HPDE6-E6E7 (cell line): ENCODE measurements around the gene TRAPPC11.
"Not testable (repeated sequence)": the region's sequence is repeated elsewhere in the genome, so short reads cannot be mapped to it uniquely, and the experiment has no call there.

ENCODE experiments used
- DNase-seq: peaks from one replicate; pipeline ENCODE4 v3.0.0; 2011; ENCODE audit warnings: missing footprints; ENCODE audit errors: extremely low spot score

TRAPPC11 gene

DNA sequence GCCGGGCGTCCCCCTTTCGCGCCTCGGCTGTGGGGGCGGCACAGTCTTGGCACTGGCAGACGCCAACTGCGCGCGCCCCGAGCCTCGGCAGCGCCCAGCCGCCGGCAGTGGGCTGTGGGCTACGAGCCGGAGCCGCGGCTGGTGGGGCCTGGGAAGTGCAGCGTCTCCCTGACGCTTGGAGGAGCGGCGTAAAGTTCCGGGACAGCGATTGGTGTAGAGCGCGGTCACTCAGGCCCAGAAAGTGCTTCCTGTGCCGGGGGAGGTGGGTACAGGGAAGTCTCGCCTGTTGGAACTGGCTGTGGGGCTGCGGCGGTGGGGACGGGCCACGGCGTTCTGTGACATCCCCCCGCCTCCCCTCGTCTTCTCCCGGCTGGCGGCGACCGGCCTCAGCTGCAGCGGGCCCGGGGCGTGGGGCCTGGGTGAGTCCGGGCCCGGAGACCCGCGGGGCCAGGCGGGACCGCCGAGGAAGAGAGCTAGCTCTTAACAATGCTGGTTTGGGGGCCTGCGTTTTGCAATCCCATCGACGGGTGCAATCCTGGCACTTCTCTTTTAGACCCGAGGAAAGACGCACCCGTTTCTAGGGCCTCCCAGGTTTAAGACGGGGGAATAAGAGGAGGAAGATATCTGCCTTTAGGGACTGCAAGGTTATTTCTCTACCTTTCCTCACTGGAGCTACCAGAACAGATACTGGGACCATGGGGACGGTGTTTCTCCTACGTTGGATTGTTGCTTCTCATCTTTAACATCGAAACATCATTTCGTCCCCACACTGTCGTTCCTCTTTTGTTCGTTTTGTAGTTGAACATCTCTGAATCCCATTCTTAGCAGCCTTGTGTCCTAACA lies at the start of gene TRAPPC11, which contains the start of gene RWDD4:
Gene TRAPPC11, plus strand, starts transcription at position 265 of the 843 bp plus-strand sequence. CDS start 4,575 bp downstream, outside the sequence.
Gene RWDD4, minus strand, starts transcription at position 157 of the 843 bp plus-strand sequence. CDS start 233 bp downstream, outside the sequence.
- DNase-seq, result peak; percentile 96

DNA sequence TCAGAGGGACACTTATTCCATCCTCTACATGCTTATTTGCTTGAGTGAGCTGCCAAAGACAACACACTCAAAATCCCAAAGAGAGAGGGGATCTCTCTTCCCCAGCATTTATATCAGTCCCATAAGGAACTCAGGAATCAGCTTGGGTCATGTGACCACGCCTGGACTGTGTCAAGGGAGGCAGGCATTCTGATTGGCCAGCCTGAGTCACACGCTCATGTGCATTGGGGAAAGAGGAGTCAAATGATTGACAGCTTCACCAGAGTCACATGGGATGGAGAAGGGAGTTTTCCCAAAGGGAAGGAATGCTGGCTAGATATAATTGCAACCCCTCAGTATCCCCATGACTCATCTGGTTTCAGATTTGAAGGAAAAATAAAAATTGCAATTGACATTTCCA lies 49.1 kb upstream of the TRAPPC11 start:
- no peak for DNase-seq

DNA sequence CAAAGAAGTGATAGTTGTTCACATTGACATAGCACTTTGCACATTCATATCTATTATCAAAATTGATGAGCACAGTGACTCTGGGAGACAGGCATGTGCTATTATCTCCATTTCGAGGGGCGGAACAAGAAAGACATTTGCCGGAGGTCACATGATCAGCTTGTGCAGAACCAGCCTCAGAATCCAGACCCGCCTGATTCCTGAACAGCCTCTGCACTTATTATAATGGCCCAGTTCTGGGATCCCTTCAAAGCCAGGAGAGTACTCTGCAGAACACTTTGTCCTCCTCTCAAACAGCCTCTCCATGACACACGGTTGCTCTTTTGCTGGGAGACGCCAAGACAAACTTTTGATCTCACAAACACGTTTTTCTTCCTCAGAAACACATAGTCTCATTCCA lies 48.5 kb upstream of the TRAPPC11 start:
- DNase-seq, result no peak

DNA sequence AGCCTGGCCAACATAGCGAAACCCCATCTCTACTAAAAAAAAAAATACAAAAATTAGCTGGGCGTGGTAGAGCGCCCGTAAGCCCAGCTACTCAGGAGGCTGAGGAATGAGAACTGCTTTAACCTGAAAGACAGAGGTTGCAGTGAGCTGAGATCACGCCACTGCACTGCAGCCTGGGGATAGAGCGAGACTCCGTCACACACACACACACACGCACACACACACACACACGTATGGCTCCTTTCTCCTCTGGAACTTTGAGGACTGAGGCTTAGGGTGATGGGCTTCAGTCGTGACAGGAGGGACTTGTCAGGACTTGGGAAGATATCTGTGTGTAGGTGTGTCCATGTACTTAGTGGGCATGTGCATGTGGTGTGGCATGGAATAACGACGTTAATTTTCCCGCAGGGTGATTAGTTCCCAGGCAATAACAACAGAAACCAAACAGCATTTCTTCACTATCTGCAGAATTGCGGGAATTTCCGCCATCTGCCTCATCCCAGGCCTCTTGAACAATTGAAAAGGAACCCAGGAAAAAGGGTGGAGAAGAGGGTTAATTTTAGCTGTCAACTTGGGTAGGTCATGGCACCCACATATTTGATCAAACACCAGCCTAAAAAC lies 47.8 kb upstream of the TRAPPC11 start:
- DNase-seq, result no peak

DNA sequence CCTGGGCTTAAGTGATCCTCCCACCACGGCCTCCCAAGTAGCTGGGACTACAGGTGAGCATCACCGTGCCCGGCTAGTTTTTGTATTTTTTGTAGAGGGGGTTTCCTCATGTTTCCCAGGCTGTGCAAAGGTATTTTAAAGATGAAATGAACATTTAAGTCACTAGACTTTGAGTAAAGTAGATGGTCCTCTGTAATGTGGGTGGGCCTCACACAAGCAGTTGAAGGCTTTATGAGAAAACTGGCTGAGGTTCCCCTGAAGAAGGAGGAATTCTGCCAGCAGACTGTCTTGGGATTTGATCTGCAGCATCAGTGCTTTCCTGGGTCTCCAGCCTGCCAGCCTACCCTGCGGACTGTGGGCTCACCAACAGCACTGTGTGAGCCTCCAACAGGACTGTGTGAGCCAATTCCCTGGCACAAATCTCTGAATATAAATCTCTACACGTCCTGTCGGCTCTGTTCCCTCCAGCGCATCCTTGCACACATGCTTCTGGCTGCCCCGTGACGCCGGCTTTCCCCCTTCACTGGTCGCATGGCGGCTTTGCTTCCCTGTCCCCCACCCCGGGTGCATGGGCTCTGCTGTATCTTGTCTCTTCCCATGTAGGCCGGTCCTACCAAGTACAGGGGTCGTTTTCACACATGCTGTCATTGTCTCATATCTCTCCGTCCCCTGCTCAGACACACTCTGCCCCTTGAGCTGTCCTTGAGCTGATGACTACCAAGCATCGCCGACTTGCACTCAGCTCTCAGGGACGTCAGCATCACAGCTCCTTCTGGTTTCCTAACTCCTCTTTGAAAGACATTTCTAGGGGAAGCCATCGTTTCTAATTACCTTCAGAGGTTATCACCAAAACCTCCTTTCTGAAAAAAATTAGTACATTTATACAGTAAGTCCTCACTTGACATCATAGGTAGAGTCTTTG lies 46.5 kb upstream of the TRAPPC11 start:
- no peak for DNase-seq

DNA sequence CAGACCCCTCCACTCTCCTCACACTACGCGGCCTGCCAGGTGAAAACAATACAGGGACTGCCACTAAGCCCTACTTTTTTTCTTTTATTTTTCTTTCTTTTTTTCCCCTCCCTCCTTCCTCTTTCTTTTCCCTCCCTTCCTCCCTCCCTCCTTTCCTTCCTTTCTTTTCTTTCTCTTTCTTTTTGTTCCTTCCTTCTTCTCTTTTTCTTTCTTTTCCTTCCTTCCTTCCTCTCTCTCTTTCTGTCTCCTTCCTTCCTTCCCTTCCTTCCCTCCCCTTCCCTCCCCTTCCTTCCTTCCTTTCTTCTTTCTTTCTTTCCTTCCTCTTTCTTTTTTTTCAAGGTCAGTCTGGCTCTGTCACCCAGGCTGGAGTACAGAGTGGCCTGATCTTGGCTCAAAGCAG lies 42.0 kb upstream of the TRAPPC11 start:
- no peak for DNase-seq

DNA sequence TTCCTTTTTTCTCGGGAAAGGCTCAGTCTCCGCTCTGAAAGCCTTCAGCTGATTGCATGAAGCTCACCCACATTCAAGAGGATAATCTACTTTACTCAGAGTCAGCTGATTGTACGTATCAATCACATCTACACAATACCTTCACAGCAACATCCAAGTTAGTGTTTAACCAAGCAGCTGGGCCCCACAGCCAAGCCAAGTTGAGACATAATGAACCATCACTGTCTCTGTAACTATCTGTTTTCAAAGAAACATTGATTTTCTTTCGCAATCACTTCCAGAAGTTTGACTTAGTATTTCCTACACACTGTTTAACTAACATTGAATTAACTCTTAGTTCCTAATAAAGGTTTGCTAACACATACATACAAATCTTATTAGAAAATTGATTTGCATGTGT lies 40.4 kb upstream of the TRAPPC11 start:
- DNase-seq, result no peak

DNA sequence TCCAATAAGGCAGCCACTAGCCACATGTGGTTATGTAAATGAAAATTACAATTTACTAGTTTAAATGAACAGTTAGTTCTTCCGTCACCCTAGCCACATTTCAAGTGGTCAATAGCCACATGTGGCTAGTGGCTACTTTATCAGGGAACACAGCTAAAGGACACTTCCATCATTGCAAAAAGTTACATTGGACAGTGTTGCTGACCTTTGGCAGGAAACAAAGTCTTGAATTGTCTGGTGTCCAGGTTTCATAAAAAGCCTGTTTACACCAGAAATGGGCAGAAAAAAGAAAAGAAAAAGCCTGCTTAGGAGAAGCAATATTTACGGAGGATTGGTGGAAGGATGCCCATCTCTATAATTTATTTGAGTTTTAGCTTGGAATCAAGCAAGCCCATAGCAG lies 38.7 kb upstream of the TRAPPC11 start:
- no peak for DNase-seq

DNA sequence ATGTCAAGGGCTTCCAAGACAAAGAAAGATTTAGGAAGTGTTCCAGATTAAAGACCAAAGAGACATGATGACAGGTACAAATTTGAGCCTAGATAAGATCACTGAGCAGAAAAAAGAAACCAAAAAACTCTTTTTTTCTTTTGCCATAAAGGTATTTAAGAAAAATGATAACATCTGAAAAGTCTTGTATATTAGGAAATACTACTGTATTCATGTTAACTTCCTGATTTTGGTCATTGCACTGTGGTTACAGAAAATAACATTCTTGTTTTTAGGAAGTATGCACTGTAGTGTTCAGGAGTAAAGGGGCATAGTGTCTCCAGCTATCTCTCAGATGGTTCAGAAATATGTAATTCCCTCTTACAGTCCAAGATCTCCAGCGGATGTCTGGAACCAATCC lies 37.2 kb upstream of the TRAPPC11 start:
- DNase-seq, result no peak

DNA sequence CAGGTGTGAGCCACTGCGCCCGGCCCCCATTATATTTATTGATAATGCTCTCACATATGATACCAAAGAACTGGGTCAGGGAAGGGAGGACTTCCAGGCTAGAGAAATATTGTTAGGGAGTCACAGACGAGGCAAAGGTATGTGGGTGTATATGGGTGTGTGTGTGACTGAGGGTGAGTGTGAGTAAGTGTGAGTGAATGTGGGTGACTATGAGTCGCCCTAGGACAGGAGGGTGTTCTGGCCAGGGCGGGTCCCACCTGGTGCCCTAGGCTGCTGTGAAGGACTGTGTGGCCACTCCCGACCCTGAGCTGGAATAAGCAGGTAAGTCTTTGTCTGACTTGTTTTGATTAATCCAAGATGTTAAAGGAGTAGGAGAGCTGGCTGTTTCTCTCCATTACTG lies 34.5 kb upstream of the TRAPPC11 start:
- DNase-seq, result no peak

DNA sequence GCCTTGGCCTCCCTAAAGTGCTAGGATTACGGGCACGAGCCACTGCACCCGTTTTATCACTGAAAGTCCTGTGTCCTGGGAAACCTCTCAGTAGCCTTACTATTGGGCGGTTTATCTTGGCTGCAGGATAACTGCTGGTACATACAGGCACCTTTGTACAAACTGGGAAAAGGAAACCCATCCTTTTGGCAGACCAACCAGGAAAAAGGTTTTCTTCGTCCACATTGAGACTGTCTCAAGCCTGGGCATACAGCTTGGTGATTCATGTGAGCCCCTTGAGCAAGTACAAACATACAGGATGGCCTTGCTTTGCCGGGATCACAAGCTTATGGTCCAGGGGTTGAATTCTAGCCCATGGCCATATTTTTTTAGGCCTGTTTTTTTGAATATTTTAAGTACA lies 32.9 kb upstream of the TRAPPC11 start:
- DNase-seq, result no peak

DNA sequence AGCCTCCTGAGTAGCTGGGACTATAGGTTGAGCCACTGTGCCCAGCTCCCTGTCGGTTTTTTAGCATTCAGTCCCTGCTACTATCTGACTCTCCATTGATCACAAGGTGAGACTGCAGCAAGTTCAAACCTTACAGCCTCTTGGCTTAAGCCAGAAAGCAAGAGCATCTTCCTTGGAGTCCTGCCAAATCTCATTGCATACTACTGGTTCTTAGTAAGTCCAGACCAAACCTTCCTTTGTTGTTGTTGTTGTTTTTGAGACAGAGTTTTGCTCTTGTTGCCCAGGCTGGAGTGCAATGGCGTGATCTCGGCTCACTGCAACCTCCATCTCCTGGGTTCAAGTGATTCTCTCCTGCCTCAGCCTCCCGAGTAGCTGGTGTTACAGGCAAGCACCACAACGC lies 31.8 kb upstream of the TRAPPC11 start:
- not testable (repeated sequence) for DNase-seq

DNA sequence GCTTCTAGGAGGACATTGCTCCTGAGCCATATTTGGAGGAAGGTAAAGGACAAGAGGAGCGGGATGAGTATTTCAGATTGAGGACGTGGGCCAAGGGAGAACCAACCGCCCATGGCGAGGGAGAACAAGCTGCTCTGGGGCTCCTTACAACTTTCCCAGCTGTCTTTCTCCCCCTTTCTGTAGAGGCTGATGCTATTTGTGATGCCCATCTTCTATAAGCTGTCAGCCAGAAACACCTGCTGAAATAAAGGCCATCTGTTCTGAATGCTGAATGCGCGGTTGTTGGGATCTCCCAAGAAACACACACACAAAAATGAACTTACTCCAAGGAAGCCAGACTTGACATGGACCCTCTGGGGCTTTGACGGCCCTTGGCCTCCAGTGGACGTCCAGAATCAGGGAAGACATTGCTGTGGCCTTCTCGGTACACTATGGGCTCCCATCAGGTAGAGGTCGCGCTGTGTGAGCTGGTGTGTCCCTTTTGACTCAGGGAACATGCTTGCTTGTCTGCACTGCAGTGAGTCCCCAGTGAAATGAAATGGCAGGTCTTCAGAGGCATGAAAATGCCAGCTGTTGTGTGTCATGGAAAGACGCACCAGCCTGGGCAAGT lies 31.0 kb upstream of the TRAPPC11 start:
- DNase-seq, result no peak

DNA sequence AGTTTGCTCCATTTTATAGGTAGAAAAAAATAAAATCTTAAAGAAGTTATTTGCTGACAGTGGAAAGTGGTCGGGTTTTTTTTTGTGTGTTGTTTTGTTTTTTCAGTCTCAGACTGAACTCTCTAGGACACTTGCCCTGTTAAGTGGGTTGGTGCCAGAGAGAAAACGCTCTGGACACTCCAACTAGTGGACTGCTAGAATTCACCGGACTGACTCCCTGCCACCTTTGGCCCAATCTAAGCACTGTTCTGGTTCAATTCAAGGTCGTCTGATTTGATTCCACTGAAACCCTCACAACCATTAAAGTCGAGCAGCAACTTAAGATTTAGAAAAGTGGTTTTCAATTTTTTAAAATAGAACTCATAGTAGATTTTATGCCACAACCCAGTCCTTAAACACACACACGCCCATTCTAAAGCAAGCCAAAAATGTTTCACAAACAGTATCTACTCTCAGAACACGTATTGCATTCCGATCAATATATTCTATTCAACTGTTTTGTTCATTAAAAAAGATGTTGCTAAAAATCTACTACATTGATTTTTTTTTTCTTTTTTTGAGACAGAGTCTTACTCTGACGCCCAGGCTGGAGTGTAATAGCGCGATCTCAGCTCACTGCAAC lies 27.4 kb upstream of the TRAPPC11 start:
- no peak for DNase-seq

DNA sequence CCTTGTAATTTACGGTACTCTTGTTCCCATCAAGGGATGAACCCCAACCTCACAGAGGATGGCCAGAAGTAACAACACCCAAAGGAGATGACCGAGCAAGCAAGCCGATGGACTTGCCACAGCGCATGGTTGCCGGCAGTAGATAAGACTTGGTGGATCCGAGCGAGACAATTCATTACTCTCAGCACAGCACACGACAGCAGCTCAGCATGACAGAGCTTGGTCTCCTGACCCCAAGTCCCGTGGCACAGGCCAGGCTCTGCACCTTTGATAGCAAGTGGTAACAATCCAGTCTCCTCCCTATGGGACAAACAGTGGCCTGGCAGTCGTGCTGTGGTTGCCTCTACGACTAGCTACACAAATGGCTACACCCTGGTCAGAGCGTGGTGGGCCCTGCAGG lies 26.4 kb upstream of the TRAPPC11 start:
- no peak for DNase-seq

DNA sequence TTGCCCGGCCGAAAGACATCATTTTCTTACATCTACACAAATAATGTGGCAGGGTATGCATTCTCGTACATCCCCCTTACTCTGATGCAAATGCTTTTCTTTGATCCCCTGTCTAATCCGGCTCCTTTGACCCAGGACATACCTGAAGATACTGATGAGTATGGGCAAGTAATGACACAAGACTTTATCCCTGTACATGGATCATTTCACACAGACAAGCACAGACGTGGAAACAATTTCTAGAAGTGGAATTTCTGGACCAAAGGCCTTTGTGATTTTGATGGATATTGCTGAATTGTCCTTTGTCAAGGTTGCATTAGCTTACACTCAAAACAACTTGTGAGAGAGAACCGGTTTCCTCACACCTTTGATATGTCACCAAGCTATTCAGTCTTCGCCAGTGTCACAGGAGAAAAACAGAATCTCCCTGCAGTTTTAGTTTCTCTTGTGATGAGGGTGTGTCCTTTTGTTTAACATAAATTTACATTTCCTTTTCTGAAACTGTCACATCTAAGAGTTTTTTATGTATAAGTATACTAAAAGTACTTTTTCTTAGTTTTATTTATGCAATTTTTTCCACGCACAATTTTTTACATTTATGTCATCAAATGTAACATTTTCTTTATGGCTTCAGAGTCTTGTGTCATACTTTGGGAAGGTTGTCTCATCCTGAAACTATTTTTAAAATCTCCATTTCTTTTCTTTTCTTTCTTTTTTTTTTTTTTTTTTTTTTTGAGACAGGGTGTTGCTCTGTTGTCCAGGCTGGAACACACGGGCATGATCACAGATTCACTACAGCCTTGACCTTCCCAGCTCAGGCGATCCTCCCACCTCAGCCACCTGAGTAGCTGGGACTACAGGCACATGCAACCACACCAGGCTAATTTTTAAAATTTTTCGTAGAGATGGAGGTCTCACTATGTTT lies 25.4 kb upstream of the TRAPPC11 start:
- no peak for DNase-seq

DNA sequence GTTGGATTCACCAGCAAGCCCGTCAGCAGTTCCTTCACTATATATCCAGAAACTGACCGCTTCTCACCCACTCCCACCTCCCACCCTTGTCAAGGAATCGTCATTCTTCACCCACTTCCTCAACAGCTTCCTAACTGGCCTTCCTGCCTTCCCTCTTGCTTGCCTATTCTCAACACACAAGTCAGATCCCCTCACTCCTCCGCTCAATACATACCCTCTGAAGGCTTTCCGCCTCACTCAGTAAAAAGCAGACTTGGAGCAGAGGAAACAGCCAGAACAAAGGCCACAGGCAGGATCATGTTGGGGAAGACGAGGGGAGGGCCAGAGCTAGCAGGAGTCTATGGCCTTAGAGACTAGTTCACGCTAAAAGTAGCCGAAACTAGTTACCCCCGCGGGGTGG lies 23.8 kb upstream of the TRAPPC11 start:
- no peak for DNase-seq

DNA sequence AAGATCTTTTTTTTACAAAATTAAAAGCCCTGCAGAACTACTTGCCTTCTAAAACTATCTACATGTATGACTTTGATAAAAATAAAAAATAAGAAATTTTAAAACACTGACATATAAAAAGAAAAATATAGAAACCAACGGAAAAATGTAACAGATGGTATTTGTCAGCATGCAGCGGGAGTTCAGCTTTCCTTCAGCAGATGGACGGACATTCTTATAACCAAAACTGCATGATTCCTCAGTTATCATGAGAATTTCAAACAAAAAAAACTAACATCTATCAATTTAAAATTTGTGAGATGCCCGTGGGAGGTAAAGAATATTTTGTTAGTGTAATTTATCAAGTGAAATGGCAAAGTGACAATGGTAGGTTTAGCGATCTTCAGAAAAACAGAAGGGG lies 23.4 kb upstream of the TRAPPC11 start:
- no peak for DNase-seq

DNA sequence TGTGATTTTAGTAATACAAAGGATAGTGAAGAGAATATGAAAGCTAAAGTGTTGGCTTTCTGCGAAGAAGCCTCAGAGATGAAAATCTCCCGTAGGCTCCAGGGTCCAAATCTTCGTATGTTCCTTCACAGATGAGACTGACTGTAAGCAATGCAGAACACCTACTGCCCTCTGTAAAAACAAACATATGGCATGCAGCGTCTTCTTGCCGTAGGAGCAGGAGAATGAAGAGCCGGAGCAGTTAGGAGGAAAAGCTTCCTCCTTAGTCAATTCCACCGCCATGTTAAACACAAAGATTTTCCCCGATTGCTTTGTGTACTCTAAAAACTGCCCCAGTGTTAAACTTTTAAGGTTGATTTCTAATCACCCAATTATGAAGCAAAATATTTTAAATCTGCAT lies 22.6 kb upstream of the TRAPPC11 start:
- DNase-seq, result no peak

DNA sequence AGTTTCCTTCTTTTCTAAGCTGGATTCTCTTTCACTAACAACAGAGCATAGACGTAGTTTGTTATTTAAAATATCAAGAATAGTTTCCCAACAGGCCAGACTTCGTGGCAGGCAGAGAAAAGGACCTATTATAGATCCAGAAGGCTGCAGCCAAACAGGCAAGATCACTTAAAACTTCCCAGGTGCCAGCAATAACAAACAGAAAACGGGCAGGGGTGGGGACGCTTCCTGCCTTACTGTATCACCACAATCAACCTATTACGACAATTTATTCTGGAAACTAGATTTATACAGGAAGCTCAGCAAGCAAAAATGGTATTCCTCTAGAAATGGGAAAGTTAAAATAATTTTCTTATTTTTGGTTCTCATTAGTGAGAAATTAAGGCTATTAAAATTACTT lies 22.2 kb upstream of the TRAPPC11 start:
- no peak for DNase-seq
